CD4-positive, alpha-beta T cell treated with Interleukin-1 beta for 1 hour (primary cell): ENCODE results near the gene C7orf25.

Experiments used
- DNase-seq, 2 donors: peaks; one replicate each; pipeline ENCODE4 v3.0.0-alpha.2; 2020 to 2022

C7orf25 gene

DNA sequence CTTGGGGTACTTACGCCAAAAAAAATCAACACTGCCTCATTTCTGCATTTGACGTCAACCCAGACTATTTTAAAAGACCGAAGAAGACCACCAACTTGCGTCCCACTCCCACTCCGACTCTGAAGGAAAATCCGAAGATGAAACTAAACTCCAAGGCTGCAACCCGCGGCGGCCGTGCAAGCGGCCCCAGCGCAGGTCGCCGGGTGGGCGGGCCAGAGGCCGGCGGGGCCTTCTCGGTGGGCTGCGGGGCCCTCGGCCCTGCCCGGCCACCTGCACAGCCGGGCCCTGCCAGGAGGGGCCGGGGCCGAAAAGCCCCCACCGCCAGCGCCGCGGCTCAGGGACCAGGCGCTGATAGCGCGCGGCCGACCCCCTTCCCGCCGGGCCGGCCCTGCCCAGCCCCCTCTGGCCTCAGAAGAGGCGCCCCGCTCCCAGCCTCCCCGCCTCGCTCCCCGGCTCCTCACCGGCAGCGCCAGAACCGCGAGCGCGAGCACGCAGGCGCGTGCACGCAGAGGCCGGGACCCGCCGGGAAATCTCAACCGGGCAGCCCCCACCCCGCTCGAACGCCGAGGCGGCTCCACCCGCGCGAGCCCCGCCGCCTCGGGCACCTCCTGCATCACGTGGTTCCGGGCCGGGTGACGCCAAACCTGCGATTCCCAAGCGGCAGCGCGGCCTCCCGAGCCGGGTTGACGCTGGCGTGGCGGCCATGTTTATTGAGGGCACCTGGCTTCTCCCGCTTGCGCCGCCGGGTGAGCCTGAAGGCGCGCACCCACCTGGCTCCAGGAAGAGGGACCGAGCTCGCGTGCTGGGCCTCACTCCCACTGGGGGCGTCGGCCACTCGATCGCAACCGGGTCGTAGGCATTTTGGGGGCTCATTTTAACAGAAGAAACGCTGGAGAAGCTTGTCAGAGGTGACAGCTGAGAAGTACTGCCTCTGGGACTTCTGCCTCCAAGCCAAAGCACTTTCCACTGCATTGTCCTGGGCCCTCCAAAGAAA is at the start of gene C7orf25:
TSS of gene C7orf25 (minus strand) at position 617 of the 994 bp plus-strand sequence. CDS start 1,170 bp downstream, outside the sequence.
- peak; percentile 93 to 95 for DNase-seq

DNA sequence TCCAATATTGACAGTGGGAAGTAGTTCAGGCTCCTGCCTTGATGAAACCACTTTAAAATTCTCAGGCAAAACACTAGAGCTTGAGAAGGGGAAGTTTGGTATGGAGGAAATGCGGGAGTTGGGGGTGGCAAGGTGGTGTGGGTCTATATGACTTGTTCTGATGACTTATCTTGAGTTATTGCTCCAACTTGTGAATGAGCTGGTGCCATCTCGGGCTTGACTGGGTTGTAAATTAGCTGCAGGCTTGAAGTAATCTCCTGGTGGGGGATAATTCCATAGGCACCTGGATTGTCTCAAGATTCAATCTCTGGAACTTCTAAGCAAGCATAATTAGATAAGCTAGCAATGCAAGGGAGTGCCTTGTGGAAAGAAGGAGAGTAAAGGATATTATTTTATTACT is 49.3 kb upstream of the C7orf25 start:
- no peak for DNase-seq

DNA sequence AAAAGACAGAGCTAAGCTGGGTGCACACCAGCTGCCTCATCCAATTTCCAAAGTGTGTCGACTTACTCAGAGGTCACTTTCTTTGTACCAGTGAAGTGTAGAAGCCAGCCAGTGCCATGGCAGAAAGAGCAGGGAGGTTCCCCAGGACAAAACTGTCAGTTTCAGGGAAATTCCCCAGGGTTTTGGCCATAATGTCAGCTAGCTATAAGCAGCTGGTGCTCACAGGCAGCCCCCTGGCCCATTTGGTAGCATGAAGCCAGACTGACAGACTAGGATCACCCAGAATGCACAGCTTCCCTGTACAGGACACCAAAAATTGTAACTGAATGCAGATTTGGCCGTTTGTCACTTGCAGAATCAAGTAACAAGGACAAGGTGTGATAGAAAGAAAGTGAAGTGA is 48.9 kb upstream of the C7orf25 start:
- DNase-seq, result no peak

DNA sequence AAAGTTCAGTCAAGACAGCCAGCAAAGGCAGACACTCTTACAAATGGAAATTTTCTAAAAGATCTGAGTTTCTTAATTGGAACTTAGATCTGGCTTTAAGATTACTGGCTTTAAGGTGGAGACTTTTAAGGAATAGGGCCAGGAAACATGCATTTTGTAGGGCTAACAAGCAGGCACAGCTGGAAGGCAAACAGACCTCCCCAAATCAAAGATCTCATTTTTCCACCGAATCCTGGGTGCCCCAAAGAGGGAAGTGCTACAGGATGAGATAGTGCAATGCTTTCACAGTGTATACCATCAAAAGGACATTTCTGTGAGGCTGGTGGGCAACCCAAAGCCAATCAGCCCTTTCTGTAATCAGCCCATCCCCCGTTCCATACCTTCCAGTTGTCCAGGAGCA is 47.7 kb upstream of the C7orf25 start:
- DNase-seq, result no peak

DNA sequence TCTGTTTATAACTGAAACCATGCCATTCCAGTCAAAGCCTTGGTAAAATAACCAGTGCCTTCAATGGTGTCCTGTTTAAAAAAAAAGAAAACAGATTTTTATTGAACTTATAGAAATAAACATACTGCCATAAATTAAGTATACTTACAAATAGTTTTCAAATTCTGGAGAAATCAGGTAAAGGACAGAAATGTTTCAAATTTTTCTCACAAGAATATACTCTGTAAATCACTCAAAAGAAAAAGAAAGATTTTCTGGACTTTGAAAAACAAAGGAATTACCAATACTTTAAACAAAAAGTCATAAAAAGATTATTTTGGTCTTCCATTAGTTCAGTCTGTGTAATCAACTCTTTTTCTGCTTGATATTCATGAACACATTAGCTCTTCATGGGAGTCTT is 44.2 kb upstream of the C7orf25 start:
- no peak for DNase-seq

DNA sequence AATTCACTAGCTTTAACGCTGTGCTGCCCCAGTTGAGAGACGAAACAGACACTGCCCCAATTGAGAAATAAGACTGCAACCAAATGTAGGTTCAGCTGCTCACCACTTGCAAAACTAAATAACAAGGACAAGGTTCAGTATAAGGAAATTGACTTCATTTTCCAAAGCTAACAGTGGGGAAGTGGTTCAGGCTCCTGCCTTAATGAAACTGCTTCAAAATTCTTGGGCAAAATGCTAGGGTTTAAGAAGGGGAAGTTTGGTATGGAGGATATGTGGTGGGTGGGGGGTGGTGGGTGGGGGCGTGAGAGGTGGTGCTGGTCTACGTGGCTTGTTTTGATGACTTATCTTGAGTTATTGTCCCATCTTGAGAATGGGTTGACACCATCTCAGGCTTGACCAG is 42.1 kb upstream of the C7orf25 start:
- DNase-seq, result no peak

DNA sequence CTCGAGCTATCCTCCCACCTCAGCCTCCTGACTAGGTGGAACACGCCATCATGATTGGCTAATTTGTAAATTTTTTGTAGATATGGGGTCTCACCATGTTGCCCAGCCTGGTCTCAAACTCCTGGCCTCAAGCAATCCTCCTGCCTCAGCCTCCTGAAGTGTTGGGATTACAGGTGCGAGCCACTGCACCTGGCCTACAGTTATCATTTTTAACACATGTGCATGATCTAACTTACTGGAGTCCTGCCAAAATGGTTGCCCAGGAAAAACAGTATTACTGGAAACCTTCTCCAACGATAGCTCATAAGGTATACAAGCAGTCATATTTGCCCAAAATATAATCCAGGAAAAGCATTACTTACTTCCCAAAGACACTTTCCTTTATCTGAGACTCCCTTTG is 40.5 kb upstream of the C7orf25 start:
- no peak for DNase-seq

DNA sequence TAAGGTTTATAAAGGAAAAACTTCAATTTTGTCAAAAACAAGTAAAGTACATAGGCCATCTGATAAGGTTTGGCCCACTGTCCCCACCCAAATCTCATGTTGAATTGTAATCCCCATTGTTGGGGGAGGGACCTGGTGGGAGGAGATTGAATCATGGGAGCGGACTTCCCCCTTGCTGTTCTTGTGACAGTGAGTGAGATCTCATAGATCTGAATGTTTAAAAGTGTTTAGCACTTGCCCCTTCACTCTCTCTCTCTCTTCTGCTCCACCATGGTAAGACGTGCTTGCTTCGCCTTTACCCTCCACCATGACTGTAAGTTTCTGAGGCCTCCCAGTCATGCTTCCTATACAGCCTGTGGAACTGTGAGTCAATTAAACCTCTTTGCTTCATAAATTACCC is 38.5 kb upstream of the C7orf25 start:
- no peak for DNase-seq

DNA sequence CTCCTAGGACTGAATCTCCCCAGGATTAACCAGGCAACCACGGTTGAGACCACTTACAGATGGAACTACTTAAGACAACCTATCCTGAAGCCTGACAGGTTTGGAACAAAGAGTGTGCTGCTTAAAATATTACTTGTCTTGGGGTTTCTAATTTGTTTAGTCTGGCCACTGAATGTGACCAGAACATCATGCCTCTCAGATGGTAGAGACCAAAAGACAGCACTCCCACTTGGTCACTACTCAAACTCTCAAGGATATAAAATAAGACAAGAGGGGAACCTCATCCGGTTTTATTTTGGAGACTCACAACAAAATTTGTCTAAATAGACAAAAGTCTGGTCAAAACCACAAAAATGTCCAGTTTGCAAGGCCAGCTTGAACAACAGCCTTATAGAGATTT is 35.7 kb upstream of the C7orf25 start:
- no peak for DNase-seq

DNA sequence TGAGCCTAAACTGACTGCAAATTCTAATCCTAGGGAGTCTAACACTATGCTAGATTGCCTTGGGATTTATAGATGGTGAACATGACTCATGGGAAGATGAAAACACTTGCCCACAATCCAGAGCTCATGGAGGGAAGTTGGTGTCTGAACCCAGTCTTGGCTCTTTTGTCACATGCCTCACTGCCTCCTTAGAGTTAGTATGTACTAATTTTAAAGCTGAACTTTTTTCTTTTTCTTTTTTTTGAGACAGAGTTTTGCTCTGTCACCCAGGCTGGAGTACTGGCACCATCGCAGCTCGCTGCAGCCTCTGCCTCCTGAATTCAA is 34.7 kb upstream of the C7orf25 start:
- DNase-seq, result no peak

DNA sequence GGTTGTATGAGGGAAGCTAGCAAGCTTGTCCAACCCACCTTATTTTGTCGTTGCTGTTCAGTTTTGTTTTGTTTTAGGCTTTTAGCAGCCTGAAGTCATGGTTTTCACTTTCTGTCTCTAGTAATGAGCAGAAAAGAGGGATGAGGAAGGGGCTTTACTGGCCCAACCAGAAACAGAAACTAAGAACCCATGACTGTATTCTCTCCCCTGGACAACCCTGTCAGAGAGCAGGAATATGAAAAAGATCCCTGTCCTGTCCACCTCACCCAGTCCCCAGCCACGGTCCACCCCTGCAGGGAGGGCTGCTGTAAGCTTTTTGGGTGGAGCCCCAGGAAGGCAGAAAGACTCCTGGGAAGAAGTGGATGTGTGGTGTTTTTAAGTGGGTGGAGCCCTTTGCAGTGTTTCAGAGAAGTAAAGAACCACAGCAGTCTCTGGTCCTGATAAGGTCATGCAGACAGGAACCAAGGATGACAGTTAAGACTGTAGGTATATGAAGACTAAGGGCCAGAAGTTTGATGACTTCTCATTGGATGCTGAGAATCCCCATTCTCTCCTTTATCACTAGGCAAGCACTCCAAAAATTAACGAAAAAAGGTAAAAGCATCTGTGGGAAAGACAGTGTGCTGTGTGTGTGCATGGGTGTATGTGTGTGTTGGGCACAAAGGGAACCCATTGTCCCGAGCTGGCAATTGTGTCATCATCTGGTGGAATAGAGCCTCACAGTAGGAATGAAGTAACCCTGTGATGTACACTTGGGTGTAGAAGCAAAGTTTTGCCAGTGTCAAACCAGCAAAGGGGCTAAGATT is 34.2 kb upstream of the C7orf25 start:
- no peak for DNase-seq

DNA sequence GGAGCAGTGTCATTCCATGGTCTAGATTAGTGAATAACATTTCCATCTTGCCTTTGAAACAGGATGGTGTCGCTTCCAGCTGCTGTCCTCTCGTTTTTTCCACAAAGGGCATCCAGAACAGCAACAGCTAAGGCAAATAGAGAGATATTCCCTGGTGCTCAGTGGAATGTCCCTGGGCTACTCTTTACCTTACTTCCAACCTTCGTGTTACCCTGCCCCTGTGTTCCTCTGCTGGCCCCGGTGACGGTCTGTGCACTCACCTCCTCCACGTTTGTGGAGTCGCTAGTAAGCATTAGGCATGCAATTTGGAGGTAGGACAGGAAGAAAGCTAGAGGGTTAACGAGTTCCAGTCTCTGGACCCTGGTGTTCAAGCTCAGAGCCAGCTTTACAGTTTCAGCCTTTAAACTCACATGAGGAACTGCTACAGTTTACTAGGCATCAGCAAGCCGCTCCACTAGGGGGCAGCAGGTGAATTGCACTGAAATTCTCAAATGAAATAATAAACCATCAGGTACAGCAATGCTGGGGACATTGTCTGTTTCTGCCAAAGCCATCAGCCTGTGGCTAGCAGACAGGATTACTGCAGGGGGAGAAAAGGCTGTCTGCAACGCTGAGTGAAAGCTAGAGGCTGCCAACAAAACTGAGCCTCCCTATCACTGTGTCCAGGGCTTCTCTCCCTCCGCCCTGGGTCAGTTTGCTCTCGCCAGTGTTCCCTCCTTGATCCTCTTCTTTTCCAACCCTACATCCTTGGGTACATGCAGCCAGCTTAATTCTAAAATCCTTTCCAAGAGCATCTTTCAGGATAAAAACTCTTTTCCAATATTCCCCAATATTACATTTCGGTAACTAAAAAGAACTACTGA is 29.3 kb upstream of the C7orf25 start:
- peak; percentile 64 to 73 for DNase-seq

DNA sequence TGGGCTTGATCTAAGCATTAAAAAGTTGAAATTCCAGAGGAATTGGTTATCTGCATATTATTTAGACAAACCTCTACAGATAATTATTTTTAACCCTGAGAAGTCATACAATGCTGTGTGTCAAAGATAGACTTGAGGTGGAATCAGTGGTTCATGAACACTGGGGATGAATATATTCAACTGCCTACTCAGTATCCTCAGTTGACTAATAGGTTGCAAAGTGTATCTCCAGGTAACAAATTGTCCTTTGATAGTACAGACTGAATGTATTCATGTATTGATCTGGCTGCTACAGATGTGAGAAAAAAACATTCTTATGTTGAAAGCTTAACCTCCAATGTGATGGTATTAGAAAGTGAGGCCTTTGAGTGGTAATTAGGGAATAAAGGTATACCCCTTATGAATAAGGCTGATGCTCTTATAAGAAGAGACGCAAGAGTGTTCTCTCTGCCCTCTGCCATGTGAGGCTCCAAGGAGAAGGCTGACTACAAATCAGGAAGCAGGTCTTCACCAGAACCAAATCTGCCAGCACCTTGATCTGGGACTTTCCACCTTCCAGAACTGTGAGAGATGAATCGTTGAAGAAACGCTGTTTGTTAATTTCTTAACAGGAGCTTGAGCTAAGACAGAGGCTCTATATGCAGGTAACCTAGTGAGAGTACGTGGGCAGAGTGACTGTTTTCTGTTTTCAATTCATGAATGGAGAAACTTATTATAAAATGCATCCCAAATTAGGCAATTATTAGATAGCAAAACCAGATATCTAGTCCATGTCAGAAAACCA is 27.8 kb upstream of the C7orf25 start:
- DNase-seq, result no peak

DNA sequence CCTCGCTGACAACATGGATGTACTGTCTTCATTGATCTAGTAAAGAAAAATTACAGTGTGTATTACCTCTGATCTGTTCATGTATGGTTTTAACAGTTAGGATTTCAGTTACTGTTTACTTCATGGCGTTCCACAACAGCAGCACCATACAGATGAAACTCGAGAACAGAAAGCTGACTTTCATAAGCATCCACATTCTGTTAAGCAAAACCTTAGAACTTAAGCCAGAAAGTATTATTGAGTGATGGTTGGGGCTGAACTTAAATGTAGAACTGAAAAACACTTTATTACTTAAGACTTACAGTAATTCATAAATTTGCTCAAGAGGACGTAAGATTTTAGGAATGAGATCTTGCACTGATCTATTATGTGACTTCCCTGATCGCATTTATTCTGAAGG is 24.0 kb upstream of the C7orf25 start:
- no peak for DNase-seq

DNA sequence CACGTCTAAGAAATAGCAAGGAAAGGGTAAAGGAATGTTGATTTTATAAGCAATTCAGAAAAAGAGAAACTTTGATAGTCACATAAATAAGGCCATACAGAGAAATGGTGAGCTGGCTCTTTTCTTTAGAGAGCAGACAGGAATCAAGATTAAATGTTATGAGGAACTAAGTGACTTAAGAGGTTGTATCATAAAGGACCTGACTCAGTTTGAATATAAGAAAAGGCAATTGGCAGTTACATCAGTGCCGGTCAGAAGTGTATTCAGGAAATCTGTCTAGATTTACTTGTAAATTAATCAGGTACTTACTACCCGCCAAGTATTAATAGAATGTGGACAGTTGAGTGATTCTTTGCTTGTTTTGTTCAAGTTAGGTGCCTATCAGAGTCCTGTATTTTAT is 22.4 kb upstream of the C7orf25 start:
- DNase-seq, result no peak

DNA sequence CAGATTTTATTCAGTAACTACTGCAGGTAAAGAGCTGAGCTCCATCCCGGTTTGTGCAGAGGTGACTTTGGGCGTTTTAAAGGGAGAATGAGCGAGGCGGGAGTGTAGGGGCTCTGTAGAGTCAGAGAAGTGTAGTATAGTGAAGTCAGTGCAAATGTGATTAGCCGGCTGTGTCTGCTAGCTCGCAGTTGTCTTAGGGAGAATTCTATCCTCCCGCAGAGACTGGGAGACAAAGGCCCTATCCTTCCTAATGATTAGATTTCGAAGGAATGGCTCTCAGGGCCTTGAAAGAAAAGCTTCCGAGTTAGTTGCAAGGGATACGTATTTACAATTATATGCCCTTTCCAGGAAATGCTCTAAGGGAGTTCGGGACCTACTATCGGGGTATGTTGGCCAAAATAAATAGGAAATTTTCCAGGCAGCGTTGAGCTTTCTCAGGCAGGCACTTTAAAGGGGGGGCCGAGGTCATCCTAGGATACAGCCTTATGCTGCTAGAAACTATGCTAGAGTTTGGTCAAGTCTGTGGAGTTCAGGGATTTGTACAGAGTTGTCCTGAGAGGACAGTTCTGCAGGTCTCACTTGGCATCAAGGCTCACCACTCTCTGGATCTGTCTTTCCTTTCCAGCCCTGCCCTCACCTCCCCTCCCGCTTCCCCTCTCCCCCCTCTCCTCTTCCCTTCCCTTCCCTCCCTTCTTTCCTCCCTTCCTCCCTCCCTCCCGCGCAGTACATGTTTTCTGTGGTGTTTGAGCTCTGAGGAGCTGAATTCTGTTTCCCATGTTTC is 21.1 kb upstream of the C7orf25 start:
- DNase-seq, result no peak

DNA sequence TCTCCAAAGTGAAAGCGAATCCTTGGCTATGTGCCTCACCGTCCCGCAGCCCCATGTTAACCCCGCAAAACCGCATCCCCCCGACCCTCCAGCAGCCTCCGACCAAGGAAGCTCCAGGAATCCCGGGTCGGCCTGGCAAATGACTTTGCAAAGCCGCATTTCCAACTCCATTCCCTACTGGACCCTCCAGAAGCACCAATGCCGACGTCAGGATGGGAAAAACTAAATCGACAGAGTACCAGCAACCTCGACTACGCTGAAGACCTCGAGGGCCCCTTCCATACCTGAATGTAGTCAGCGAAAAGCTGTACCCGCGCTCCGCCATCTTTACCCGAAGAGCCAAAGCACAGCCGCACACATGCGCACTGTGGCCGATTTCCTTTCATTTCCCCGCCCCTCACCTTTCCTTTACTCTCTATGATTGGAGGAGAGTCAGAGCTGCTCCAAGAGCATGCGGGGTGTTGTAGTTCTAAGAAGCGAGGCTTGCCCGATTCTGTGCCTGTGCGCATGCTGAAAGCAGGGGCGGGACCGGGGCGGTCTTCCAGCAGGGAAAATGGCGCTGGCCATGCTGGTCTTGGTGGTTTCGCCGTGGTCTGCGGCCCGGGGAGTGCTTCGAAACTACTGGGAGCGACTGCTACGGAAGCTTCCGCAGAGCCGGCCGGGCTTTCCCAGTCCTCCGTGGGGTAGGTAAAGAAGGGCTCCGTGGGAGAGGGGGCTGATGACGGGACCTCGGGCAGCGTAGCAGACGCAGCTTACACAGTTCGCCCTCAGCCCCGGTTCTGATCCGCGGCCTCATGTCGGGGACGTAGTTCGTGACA is 20.2 kb upstream of the C7orf25 start, which contains the start of the genes MRPL32 and PSMA2:
TSS of gene MRPL32 (plus strand) at position 543 of the 818 bp plus-strand sequence. CDS start at position 554, 11 bp downstream.
TSS of gene PSMA2 (minus strand) at position 341 of the 818 bp plus-strand sequence. CDS start at position 325, 16 bp downstream.
- peak; percentile 96 to 97 for DNase-seq

DNA sequence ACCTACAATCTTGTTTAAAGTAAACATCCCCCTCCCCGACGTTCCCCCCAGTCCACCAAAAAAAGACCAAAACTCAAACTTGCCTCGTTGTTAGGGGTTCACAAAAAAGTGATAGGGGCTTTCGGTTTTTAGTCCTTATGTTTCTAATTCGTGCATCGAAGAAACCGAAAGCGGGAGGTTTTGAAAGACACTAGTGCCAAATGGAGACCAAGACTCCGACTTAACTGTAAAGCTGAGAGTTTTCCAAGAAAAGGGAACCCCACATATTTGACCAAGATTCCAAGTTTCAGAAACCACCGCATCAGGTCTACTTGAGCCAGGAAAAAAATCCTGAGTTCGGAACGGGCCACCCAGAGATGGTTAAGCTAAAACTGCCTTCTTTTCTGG is 19.6 kb upstream of the C7orf25 start:
- DNase-seq, result peak in 1 of 2 donors; percentile 45

DNA sequence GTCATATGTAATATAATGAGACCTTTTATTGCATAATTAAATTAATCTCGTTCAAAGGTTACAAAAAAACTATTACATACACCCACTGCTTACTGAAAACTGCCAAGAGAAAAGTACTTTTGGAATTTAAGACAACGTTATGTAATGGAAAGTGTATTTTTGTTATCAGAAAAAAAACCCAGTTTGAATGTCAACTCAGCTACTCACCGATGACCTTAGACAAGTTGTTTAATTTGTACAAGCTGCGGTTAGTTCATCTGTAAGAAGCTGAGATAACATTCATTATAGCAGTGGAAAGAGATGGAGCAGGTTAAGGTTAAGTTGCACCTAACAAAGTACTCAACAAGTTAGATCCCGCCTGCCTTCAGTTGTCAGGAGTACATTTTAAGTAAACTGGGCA is 19.0 kb upstream of the C7orf25 start:
- DNase-seq, result no peak

DNA sequence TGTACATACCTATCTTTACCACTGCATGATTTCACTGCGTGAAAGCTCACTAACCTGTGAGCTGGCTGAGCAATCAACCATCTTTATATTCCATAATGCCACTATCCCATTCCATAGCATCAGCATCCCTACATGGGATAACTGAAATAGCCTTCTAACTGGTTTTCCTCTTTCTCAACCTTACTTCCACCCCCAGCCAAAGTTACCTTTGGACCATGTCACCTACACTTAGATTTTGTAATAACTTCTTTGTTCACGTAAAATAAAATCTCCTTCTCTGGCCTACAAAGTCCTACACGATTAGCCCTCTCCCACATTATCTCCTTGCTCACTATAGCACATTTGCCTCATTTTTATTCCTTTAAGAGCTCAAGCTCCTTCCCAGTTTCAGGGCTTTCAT is 17.6 kb upstream of the C7orf25 start:
- DNase-seq, result no peak
